ENCODE measurements around the gene RABGAP1L.

- TF ChIP-seq TAF1 (IDR thresholded peaks at IDR 0.05; ENCODE audit: low read depth, low read length) (no peak), POLR2A (IDR thresholded peaks at IDR 0.05; ENCODE audit: low read depth, low read length) (no peak)
Measured at GRCh38 chr1:174265282-174265681, 106.0 kb downstream of the RABGAP1L start.
